NCI-H774 (cell line): ENCODE measurements around the gene DGKZ.
A peak's percentile ranks its signal among the peaks of the same experiment; 100 is the strongest.

Experiments used
- DNase-seq: peaks from one replicate; lab custom pipeline; 2025; lab: John Stamatoyannopoulos, UW

The DGKZ gene

GRCh38 chr11:46393759-46394158 lies 46.5 kb downstream of the DGKZ start:
- no peak for DNase-seq

DNA sequence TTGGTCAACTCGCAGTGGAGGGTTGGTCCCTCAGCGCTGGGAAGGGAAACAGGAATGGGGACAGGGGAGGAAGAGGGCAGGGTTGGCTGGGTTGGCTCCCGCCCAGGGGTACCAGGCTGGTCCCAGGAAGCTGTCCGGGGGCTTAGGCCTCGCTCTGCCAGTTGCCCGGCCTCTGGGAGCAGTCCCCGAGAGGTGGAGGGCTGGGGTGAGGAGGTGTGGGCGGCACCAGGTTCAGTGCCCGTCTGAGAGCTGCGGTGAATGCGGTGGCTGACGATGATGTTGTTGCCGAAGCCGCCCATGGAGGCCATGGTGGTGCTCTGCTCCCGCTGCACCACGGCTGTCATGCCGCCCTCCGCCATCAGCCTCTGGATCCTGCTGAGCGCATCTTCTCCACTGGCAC lies 50.3 kb downstream of the DGKZ start:
- no peak for DNase-seq

- no peak for DNase-seq
Measured at GRCh38 chr11:46402957-46403902, 56.0 kb downstream of the DGKZ start.

- no peak for DNase-seq
Measured at GRCh38 chr11:46404476-46405017, 57.3 kb downstream of the DGKZ start.

- no peak for DNase-seq
Measured at GRCh38 chr11:46407635-46408034, 60.4 kb downstream of the DGKZ start.

- DNase-seq, result no peak
Measured at GRCh38 chr11:46408407-46408986, 61.2 kb downstream of the DGKZ start.

GRCh38 chr11:46410021-46410420 lies 62.8 kb downstream of the DGKZ start:
- DNase-seq, result no peak

- DNase-seq, result peak; percentile 43
Measured at GRCh38 chr11:46413760-46414465, 66.7 kb downstream of the DGKZ start.

- peak; percentile 43 for DNase-seq
Measured at GRCh38 chr11:46414466-46414796, 67.2 kb downstream of the DGKZ start.

DNA sequence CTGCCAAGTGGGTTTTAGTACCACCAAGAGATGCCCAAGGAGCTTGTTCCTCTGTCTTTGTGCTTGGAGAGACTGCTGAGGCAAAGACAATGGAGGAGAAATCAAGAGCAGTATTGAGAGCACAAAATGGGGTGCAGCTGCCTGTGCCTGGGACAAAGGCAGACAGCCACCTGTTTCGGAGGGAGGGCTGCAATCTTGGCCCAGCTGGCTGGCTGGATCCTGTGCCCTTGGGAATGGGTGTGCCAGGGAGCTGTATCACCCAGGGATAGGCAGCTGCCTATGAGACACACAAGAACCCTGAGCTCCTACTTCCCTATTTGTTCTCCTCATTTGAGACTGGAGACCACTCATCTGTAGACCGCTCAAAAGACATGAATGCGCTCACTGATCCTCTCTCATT lies 67.6 kb downstream of the DGKZ start:
- DNase-seq, result no peak

DNA sequence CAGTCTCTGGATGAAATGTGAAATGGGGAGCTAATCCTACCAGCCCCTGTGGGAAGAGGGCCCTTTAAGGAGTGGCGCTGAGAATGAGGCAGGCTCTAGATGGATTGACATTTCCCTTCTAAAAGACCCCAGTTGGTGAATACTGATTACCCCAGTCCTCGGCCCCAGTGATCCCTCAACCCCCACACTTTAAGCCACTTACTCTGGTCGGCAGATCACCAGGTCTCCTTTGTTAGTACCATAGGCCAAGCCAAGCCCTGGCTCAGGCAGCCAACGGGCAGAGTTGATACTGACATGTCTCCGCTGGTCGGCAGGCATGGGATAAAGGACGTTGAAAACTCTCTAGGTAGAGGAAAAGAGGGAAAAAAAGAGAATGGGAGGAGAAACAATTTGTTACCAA lies 70.4 kb downstream of the DGKZ start:
- no peak for DNase-seq

DNA sequence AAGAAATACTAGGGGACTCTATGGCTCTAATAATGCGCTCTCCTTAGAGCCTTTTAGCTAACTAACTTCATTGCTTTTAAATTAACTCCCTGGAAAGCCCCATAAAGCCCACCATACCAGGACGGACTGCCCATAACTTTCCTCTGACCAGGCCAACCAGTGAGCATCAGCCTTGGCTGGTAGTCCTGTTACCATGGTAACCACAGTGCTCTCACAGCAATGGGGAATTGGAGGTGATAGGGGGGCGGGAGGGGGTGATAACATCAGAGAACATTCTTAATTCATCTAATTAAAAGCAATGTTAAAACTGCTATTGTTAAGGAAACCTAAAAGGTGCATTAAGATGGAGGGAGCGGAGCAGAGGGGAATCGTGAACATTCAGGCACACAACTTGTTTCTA lies 71.5 kb downstream of the DGKZ start:
- no peak for DNase-seq

GRCh38 chr11:46420513-46420912 lies 73.2 kb downstream of the DGKZ start:
- no peak for DNase-seq

DNA sequence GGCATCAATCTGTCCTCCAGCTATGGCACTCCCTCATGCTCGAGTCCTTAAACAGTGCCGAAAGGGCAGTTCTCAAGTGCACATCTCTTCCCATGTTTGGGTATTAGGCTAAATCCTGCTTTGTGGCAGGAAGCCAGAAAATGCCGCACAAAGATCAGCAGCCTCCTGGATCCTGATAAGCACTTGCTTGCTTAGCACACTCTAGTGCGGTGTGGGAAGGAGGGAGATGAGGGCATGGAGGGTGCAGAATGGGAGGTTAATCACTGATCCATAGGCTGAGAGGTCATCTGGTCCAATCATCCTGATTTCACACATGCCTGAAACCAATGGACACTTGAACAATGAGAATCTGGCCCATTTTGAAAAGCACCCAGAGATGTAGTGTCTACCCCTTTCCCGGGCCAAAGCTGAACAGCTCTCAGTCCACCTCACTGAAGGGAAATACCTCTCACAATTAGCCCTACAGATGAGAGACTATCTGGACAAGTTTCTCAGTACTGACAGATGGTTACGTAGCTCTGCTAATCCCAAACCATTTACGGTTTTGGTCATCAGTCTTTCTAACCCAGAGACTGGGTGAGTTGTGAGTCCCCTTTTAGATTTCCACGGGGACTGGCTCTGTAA lies 74.1 kb downstream of the DGKZ start:
- DNase-seq, result no peak

- DNase-seq, result no peak
Measured at GRCh38 chr11:46422588-46422987, 75.3 kb downstream of the DGKZ start.

DNA sequence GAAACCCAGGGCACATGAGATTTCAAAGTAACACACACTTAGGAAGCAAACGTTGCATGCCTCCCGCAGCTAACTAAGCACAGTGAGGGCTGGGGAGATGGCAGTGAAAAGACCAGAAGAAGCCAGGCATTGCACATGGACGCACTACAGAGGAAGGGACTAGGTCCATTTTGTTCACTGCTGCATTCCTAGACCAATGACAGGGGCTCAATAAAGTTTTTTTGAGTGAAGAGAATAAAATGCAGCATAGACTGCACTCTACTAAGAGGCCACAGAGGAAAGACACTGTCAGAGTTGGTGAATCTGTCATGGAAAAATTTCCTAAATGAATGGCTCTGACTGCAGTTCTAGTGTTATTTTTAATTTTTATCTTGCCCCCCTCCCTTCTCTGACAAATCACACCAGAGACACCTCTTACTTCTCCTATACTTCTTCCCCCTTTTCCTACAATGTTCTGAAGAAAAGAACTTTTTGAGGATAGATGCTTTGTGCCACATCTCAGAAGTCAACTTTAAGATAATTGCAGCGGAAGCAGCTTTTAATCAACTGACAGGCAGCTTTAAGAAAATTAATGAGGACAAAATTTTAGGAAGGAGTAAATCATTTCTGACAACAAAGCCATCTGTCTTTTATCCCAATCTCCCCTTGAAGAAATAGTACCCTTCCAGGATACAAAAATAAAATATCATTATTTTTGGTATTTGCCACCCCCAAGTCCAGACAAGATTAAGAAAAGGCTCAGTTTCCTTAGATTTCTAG lies 79.1 kb downstream of the DGKZ start:
- DNase-seq, result no peak

GRCh38 chr11:46427364-46427763 lies 80.1 kb downstream of the DGKZ start:
- no peak for DNase-seq

GRCh38 chr11:46429717-46430116 lies 82.5 kb downstream of the DGKZ start:
- DNase-seq, result no peak
